Panc1 (cell line): Measurements from ENCODE around the gene ATP2A2. TPM values are rescaled to one million over a fixed set of nuclear protein-coding genes. Genes with fewer than 3 reads are reported as not detected.

Source experiments
- ATAC-seq: fragments of 200-7000 bp; cut with Tn5 transposase; 2 replicates; pipeline ENCODE4 v1.9.1; 2020; ENCODE audit warnings: mild to moderate bottlenecking, moderate library complexity
- BruUV-seq: library from RNA; stranded (reverse); fragments of 400-500 nt; replicated peaks from 2 replicates; lab custom pipeline; 2021; lab: Mats Ljungman, UMichigan
- CTCF ChIA-PET: fragments of 300-600 bp; sonication (Branson Sonifier 250); formaldehyde crosslinking; loops from one replicate; lab custom pipeline; 2022; ENCODE audit warnings: antibody characterized with exemption; lab: Charles Lee
- POLR2A ChIA-PET: fragments of 300-600 bp; sonication (Branson Sonifier 250); formaldehyde crosslinking; loops from one replicate; lab custom pipeline; 2022; ENCODE audit warnings: antibody characterized with exemption; lab: Charles Lee
- DNase-seq: peaks from one replicate; pipeline ENCODE4 v3.0.0-alpha.2; 2010; ENCODE audit warnings: low read depth, low spot score
- H3K27ac ChIP-seq: 2 replicates; pipeline ENCODE4 v1.5.1; 2011; ENCODE audit warnings: mild to moderate bottlenecking, low read length, inconsistent platforms
- H3K27me3 ChIP-seq: fragments of 200-500 bp; sonication (Bioruptor generic); 2 replicates; pipeline ENCODE4 v1.6.0; 2014; ENCODE audit warnings: low read length, inconsistent platforms; ENCODE audit not compliant: control insufficient read depth, insufficient read depth
- H3K36me3 ChIP-seq: fragments of 200-500 bp; sonication (Bioruptor generic); 2 replicates; pipeline ENCODE4 v1.5.1; 2014; ENCODE audit warnings: inconsistent platforms, mild to moderate bottlenecking, low read length, moderate library complexity; ENCODE audit not compliant: control insufficient read depth, insufficient read depth
- H3K4me1 ChIP-seq: 2 replicates; pipeline ENCODE4 v1.5.1; 2011; ENCODE audit warnings: inconsistent platforms, mild to moderate bottlenecking, low read length, moderate library complexity; ENCODE audit not compliant: control insufficient read depth, insufficient read depth
- H3K4me3 ChIP-seq, 2 experiments: 2 replicates each; pipeline ENCODE4 v1.5.1; 2011 to 2012; ENCODE audit warnings: low read depth in 2 of 2, low read length in 2 of 2, mild to moderate bottlenecking in 2 of 2, inconsistent platforms in 1 of 2, moderate library complexity in 1 of 2
- H3K9me3 ChIP-seq: fragments of 200-500 bp; sonication (Bioruptor generic); 2 replicates; pipeline ENCODE4 v1.5.1; 2014; ENCODE audit warnings: low read depth, mild to moderate bottlenecking, inconsistent platforms, low read length, moderate library complexity; ENCODE audit not compliant: control insufficient read depth, insufficient read depth
- POLR2AphosphoS5 ChIP-seq: IDR thresholded peaks from 2 replicates; pipeline ENCODE4 v1.6.1; 2012; ENCODE audit warnings: mild to moderate bottlenecking, low read depth, low read length, moderate library complexity
- SIN3A ChIP-seq: IDR thresholded peaks from 2 replicates; pipeline ENCODE4 v1.6.1; 2012; ENCODE audit warnings: low read depth, mild to moderate bottlenecking, low read length, moderate library complexity, borderline replicate concordance; ENCODE audit not compliant: insufficient read depth
- TCF7L2 ChIP-seq: IDR thresholded peaks from 2 replicates; pipeline ENCODE4 v1.6.1; 2011; ENCODE audit warnings: mild to moderate bottlenecking, low read depth, low read length, inconsistent platforms
- in situ Hi-C: cut with HindIII; loops from 2 replicates; pipeline ENCODE4 v1.10.0; 2016; ENCODE audit warnings: low sequenced_read_pairs, low pct_unique_long_range_greater_than_20kb
- intact Hi-C: fragments of 100-400 bp; cut with micrococcal nuclease; formaldehyde crosslinking; loops from one replicate; pipeline ENCODE4 v1.10.0; 2022; ENCODE audit not compliant: unreplicated experiment
- total RNA-seq: library from RNA; stranded (reverse); gene quantifications from one replicate; pipeline ENCODE4 v1.2.1, GENCODE V29; 2021; ENCODE audit not compliant: unreplicated experiment
- TF ChIP-seq, protein P1 (sequence below): fragments of 450-650 bp; IDR thresholded peaks from 2 replicates; pipeline ENCODE4 v1.5.1; 2017; ENCODE audit warnings: mild to moderate bottlenecking
- TF ChIP-seq, protein P2 (sequence below), 2 experiments: IDR thresholded peaks; 2 replicates each; pipeline ENCODE4 v1.6.1; 2011 to 2012; ENCODE audit warnings: low read depth in 2 of 2, control low read depth in 1 of 2, low read length in 1 of 2, mild to moderate bottlenecking in 1 of 2, moderate library complexity in 1 of 2; ENCODE audit not compliant: insufficient read depth in 1 of 2

ATP2A2 gene
- total RNA-seq, 1 experiment from 2014 or later, result 286 TPM

DNA sequence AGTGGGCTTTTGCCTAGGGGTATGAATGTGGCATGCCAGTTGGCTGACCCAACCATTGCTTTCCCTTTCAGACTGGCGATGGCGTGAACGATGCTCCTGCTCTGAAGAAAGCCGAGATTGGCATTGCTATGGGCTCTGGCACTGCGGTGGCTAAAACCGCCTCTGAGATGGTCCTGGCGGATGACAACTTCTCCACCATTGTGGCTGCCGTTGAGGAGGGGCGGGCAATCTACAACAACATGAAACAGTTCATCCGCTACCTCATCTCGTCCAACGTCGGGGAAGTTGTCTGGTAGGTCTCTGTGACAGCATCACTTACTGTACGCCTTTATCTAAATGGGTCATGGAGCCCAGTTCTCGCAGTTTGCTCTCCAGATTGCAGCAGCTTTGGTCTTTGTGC, 61.1 kb downstream of the ATP2A2 start:
- in situ Hi-C loops, result no loop called here
- no peak for TF ChIP-seq SIN3A
- TF ChIP-seq, protein P1, sequence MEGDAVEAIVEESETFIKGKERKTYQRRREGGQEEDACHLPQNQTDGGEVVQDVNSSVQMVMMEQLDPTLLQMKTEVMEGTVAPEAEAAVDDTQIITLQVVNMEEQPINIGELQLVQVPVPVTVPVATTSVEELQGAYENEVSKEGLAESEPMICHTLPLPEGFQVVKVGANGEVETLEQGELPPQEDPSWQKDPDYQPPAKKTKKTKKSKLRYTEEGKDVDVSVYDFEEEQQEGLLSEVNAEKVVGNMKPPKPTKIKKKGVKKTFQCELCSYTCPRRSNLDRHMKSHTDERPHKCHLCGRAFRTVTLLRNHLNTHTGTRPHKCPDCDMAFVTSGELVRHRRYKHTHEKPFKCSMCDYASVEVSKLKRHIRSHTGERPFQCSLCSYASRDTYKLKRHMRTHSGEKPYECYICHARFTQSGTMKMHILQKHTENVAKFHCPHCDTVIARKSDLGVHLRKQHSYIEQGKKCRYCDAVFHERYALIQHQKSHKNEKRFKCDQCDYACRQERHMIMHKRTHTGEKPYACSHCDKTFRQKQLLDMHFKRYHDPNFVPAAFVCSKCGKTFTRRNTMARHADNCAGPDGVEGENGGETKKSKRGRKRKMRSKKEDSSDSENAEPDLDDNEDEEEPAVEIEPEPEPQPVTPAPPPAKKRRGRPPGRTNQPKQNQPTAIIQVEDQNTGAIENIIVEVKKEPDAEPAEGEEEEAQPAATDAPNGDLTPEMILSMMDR, result no peak
- TF ChIP-seq POLR2AphosphoS5, result no peak
- TF ChIP-seq, protein P2, sequence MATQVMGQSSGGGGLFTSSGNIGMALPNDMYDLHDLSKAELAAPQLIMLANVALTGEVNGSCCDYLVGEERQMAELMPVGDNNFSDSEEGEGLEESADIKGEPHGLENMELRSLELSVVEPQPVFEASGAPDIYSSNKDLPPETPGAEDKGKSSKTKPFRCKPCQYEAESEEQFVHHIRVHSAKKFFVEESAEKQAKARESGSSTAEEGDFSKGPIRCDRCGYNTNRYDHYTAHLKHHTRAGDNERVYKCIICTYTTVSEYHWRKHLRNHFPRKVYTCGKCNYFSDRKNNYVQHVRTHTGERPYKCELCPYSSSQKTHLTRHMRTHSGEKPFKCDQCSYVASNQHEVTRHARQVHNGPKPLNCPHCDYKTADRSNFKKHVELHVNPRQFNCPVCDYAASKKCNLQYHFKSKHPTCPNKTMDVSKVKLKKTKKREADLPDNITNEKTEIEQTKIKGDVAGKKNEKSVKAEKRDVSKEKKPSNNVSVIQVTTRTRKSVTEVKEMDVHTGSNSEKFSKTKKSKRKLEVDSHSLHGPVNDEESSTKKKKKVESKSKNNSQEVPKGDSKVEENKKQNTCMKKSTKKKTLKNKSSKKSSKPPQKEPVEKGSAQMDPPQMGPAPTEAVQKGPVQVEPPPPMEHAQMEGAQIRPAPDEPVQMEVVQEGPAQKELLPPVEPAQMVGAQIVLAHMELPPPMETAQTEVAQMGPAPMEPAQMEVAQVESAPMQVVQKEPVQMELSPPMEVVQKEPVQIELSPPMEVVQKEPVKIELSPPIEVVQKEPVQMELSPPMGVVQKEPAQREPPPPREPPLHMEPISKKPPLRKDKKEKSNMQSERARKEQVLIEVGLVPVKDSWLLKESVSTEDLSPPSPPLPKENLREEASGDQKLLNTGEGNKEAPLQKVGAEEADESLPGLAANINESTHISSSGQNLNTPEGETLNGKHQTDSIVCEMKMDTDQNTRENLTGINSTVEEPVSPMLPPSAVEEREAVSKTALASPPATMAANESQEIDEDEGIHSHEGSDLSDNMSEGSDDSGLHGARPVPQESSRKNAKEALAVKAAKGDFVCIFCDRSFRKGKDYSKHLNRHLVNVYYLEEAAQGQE (IDR thresholded peaks at IDR 0.05; ENCODE audit: insufficient read depth in 1 of 2, low read depth in 2 of 2, low read length in 1 of 2), result no peak
- TF ChIP-seq TCF7L2, result no peak
- BruUV-seq, result no TSS peak
- peaks cover 66% of the 10 kb centered on the region for H3K36me3 ChIP-seq
- H3K27ac ChIP-seq, result no peak overlapping the region
- H3K4me1 ChIP-seq, result no peaks in the 10 kb centered on the region
- POLR2A ChIA-PET, result no interaction called here
- ATAC-seq, result no peak
- no peaks in the 10 kb centered on the region for H3K9me3 ChIP-seq
- CTCF ChIA-PET, result no interaction called here
- no peak for DNase-seq
- intact Hi-C loops, result no loop called here
- H3K4me3 ChIP-seq, result no peak overlapping the region
- H3K27me3 ChIP-seq, result no peaks in the 10 kb centered on the region

DNA sequence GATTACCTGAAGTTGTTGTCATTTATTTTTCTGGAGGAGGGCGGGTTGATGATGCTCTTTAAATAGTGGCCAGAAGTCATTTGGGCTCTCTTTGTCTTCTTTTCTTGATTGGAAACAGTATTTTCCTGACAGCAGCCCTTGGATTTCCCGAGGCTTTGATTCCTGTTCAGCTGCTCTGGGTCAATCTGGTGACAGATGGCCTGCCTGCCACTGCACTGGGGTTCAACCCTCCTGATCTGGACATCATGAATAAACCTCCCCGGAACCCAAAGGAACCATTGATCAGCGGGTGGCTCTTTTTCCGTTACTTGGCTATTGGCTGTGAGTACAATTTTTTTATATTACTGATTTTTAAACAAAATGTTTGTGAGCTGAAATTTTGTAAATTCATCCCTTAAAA, 62.1 kb downstream of the ATP2A2 start:
- H3K9me3 ChIP-seq, result no peaks in the 10 kb centered on the region
- CTCF ChIA-PET, result no interaction called here
- H3K27me3 ChIP-seq, result no peaks in the 10 kb centered on the region
- H3K36me3 ChIP-seq, result peaks cover 66% of the 10 kb centered on the region
- no peak for ATAC-seq
- in situ Hi-C loops (no loop called here), intact Hi-C loops (no loop called here)
- no peaks in the 10 kb centered on the region for H3K4me1 ChIP-seq
- no peak overlapping the region for H3K27ac ChIP-seq
- POLR2A ChIA-PET, result no interaction called here
- no TSS peak for BruUV-seq
- TF ChIP-seq POLR2AphosphoS5 (no peak), TCF7L2 (no peak), SIN3A (no peak)
- TF ChIP-seq, protein P2 (IDR thresholded peaks at IDR 0.05; ENCODE audit: insufficient read depth in 1 of 2, low read depth in 2 of 2, low read length in 1 of 2), result no peak
- TF ChIP-seq, protein P1, result no peak
- H3K4me3 ChIP-seq, result no peak overlapping the region
- no peak for DNase-seq
